OCI-M2 (cell line): ENCODE results near the gene PPP1R36.

Experiments used
- DNase-seq: peaks from one replicate; lab custom pipeline; 2025; ENCODE audit not compliant: unreplicated experiment; lab: John Stamatoyannopoulos, UW

Gene PPP1R36, protein sequence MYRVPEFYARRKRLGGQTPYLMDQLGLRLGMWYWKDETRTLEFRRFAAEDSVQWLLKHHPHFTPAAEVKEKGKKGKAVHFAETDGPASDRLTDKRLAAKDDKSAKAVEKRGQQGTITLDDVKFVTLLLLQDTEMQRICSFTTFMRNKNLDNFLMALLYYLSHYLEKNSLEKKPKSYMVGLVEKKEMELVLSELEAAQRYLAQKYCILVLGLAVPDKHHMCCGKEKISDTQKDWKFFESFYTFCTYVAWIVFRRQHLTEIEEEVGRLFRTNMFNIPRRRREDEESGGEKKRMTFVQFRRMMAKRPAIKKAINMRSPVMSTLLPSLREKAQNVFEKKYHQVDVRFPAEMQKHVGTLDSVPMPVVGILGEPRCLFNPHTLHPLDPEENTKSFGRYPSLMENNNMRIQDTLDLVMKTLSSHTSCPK

GRCh38 chr14:64549791-64550620 lies at the start of gene PPP1R36:
Gene PPP1R36 (plus strand): TSS chr14:64549961. CDS start chr14:64549998, 37 bp downstream.
- DNase-seq, result no peak

- DNase-seq, result no peak
These were observed 49.7 kb upstream of the PPP1R36 start for GRCh38 chr14:64500088-64500487.

DNA sequence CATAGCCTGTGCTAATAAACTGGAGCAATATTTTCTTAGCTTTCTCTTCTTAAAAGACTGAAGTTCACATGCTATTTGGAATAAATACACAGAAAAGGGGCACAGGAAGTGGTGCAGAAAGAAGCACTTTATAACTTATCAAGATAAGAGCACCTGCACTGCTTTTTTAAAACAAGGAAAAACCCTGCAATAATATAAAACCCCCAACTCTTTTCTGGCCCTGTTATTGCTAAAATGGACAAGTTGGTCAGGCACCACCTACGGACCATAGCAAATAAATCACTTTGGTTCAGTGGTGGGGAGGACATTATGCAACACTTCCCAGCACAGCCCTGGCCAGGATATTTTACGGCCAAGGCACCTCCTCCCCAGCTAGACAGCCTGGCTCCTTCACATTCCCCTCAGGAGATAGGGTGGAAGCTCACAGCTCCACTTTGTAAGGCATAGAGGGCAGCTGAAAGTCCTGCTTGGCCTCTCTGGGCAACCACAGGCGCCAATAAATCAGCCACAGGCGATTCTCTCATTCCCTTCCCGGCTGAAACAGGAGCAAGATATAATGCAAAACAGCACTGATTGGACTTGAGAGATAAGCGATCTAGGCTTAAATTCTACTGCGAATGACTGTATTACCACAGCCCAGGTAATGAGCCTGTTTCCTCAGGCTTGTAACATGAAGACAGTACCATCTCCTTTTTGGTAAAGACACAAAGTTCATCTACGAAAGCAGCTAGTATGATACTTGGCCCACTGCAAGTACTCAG lies 48.2 kb upstream of the PPP1R36 start:
- no peak for DNase-seq

GRCh38 chr14:64502456-64502855 lies 47.3 kb upstream of the PPP1R36 start:
- DNase-seq, result no peak

DNA sequence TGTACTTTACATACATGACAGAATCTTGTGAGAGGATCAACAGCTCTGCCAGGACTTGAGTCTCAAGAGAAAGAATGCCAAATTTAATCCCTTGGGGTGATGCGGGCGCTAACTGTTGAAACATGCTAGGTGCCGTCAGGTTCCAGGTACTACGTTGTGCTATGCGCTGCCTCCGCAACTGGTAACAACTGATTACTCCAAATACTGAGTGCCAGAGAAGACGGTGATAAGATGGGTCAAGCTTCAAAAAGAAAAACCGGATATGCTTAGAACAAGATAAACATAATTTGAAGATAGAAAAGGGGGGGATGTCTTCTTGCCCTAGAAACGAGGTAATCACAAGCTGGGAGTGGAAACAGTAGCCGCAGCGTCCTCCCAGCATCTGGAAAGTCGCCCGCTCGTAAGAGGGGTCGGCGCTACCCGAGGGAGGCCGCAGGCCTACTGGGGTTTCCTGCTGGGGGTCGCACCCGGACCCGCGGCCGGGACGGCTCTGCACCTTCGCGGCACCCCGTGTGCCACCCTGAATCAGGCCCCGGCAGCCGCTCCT lies 46.8 kb upstream of the PPP1R36 start:
- DNase-seq, result no peak

- DNase-seq, result no peak
These were observed 46.1 kb upstream of the PPP1R36 start, which contains the start of gene ZBTB25 for GRCh38 chr14:64503434-64504309. Gene ZBTB25 (minus strand): TSS chr14:64503838. CDS start chr14:64490533, 13,305 bp downstream.

DNA sequence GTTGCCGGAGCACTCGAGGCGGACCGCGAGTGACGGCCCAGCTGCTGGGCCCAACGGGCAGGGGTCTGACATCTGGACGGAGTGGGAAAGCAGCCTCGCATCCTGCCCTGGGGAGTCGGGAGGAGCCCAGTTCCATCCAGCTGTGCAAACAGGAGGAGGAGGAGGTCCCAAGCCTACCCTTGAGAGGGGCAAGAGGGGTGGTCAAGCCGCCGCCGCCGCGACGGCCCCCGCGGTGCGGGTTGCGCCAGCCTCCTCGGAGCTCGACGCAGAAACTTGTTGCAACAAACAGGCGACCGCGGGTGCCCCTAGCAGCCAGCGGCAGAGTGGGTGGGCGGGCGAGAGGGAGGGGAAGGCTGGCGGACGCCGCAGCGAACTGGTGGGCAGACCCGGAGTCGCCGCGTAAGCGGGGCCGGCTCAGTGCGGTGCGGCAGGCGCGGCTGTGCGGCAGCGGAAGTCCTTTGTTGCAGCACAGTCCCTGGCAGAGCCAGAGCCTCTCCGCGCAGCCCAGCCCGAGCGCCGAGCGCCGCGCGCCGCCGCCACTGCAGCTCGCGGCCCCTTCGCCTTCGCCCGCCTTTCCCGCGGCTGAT lies 45.4 kb upstream of the PPP1R36 start, which contains the start of gene ZBTB1:
TSS of gene ZBTB1 (plus strand) at position 461 of the 587 bp plus-strand sequence. CDS start 16,735 bp downstream, outside the sequence.
- no peak for DNase-seq

DNA sequence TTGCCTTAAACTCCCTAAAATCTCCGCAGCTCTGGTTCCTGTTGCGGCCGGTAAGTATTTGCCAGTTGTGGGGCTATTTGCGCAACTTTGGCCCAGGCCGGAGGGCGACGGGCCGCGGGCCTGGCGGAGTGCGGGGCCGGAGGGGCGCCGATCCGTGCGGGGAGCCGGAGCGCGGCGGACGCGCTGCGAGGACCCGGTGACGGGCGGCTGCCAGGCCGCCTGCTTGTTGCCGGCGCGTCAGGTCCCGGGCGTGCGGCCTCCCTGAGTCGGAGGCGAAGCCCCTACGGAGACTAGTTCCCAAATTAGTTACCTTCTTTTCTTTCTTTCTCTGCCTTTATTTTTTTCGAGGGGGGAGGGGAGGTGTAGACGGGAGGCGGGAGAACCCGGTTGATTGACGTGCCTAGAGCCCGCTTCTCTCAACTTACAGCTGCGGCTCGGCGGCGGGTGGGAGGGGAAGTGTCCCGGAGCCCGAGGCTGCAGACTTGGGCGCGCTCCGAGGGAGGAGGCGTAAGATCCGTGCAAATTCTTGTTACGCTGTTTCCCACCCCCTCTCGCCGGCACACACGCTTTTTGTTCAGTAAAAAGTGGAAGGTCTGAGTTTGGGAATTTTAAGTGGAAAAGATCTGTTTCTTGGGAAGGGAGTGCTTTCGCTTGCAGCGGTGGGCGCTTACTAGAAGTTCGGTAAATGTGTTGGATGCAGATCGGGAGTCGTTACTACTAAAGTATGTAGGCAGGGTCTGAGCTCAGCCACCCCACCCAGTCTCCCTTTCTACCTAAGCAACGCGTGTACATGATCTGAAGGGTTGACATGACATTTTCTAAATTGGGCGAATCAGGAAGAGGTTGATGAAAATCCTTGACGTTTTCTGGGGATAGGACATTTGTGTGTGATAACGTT lies 44.6 kb upstream of the PPP1R36 start:
- DNase-seq, result peak; percentile 56

GRCh38 chr14:64506721-64507120 lies 43.0 kb upstream of the PPP1R36 start:
- no peak for DNase-seq

- DNase-seq, result no peak
These were observed 42.2 kb upstream of the PPP1R36 start for GRCh38 chr14:64507376-64508156.

GRCh38 chr14:64508215-64508776 lies 41.5 kb upstream of the PPP1R36 start:
- DNase-seq, result no peak

DNA sequence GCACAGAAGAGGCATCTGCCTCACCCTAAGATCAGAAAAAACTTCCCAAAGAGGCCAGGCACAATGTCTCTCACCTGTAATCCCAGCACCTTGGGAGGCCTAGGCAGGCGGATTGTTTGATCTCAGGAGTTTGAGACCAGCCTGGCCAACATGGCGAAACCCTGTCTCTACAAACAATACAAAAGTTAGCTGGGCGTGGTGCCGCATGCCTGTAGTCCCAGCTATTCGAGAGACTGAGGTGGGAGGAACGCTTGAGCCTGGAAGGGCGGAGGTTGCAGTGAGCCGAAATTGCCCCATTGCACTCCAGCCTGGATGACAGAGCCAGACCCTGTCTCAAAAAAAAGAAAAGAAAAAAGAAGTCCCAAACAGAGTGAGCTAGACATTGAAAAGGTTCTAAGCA lies 40.7 kb upstream of the PPP1R36 start:
- no peak for DNase-seq

DNA sequence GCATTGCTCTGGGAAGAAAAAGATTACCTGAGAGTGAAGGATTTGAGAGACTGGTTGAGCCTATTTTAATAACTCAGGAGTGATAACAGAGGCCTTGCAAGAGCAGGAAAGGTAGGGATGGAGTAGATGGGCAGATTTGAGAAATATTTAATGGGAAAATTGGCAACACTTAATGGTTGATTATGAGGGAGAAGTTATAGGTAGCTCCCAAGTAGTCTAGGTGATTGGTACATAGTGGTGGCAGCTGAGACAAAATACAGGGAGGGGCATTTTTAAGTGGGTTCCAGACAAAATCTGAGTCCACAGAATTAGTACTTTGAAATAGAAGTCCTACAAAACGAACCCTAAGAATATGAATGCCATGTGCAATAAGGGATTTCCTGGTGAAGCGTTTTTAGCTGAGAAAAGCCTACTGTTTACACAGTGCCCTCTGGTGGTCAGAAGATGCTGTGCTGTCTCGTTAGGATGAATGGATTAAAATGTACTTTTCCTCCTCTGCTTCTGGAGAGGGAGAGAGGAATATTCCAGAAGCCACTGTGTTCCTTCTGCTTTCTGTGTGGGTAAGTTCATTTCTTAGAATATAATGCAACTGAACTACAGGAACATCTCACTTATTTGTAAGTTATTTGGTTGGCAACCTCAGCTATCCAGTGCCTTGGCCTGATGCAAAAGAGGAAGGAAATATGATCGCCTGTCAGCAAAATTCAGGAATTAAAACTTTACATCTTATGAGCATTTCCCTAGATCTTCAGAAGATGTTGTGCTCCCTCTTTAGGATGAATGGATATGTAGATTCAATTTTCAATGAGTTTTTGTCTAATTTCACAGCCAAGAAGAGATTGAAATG lies 38.7 kb upstream of the PPP1R36 start:
- DNase-seq, result peak; percentile 55

GRCh38 chr14:64513271-64513670 lies 36.5 kb upstream of the PPP1R36 start:
- DNase-seq, result no peak

DNA sequence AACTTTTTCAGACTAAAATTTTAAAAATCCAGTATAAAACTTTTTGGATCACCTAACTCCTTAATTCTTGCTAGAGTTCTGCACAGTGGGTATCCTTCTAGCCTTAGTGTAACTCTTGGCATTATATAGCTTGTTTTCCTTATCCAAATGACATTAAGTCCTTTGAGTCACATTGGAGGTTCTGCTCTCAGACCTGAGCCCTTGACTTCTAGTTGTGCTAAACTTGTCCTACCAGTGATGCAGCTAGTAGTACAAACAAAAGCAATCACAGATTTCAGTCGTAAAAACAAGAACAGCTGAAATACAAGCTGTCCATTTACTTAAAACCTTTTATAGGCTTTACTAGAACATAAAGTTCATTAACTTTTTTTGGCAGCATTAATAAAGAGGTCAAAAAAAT lies 34.7 kb upstream of the PPP1R36 start:
- no peak for DNase-seq

DNA sequence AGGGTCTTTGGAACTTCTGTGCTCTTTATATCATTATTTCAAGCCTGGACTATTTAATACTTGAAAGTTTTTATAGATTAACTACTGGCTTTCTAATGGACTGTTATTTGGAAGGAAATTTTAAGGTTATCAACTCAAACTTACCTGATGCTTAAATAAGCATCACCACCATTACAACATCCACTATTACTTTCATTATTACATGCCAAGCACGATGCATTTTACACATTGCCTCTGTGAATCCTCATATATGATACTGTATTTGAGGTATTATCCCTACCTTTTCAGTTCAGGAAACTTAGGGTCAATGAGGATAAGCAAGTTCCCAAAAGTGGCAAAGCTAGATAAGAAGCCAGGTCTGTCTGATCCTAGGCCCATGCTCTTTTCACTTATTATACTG lies 32.8 kb upstream of the PPP1R36 start:
- no peak for DNase-seq
